ENCODE results near the gene APBA1.

APBA1 gene

DNA sequence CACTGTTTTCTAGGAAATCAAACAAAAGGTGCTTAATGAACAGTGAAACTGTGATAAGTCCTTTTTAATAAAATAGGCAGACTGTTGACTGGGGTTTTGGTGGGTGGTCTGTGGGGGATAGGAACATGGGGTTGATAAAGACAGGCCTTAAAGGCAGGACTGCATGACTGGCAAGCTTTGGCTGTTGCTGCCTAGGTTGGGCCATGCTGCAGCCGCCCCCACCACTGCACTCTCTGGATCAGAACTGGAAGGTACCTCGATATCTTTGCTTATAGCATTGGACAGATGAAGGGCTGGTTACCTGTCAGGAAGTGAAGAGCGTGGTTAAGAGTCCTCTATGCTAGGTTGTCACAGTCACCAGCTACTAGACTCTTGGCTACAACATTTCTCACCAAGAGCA, 24.4 kb downstream of the APBA1 start:
- TF ChIP-seq, protein P1, sequence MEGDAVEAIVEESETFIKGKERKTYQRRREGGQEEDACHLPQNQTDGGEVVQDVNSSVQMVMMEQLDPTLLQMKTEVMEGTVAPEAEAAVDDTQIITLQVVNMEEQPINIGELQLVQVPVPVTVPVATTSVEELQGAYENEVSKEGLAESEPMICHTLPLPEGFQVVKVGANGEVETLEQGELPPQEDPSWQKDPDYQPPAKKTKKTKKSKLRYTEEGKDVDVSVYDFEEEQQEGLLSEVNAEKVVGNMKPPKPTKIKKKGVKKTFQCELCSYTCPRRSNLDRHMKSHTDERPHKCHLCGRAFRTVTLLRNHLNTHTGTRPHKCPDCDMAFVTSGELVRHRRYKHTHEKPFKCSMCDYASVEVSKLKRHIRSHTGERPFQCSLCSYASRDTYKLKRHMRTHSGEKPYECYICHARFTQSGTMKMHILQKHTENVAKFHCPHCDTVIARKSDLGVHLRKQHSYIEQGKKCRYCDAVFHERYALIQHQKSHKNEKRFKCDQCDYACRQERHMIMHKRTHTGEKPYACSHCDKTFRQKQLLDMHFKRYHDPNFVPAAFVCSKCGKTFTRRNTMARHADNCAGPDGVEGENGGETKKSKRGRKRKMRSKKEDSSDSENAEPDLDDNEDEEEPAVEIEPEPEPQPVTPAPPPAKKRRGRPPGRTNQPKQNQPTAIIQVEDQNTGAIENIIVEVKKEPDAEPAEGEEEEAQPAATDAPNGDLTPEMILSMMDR (IDR thresholded peaks at IDR 0.05), result no peak
- H3K27ac ChIP-seq, result no peak overlapping the region
- no peak overlapping the region for H3K4me3 ChIP-seq
- no peaks in the 10 kb centered on the region for H3K27me3 ChIP-seq
- H3K36me3 ChIP-seq, result no peaks in the 10 kb centered on the region
- no peaks in the 10 kb centered on the region for H3K4me1 ChIP-seq
- no peak for DNase-seq
- no peaks in the 10 kb centered on the region for H3K9me3 ChIP-seq
- intact Hi-C loops (cut with DNase I; ENCODE audit: low total_unique reads), result no loop called here

DNA sequence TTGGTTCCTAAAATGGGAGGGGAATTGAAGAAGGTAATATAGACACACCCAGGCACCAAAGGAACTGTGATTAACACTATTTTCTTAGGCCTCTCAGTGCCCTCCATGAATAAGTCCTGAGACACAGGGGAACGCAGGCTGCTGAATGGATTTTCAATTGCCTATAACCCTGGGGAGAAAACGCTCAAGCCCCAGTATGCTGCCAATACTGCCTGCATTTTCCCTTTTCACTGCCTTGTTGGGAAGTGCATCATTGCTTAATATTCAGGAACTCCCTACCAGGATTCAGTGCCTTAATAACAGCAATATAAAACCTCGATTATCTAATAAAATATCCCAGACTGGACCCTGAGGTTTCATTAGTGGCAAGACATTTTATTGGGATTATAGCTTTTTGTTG, 25.4 kb downstream of the APBA1 start:
- Histone ChIP-seq H3K27ac (no peak overlapping the region), H3K4me3 (no peak overlapping the region), H3K27me3 (no peaks in the 10 kb centered on the region), H3K36me3 (no peaks in the 10 kb centered on the region), H3K9me3 (no peaks in the 10 kb centered on the region), H3K4me1 (no peaks in the 10 kb centered on the region)
- DNase-seq, result no peak
- TF ChIP-seq, protein P1 (IDR thresholded peaks at IDR 0.05), result no peak
- intact Hi-C loops (cut with DNase I; ENCODE audit: low total_unique reads), result no loop called here

DNA sequence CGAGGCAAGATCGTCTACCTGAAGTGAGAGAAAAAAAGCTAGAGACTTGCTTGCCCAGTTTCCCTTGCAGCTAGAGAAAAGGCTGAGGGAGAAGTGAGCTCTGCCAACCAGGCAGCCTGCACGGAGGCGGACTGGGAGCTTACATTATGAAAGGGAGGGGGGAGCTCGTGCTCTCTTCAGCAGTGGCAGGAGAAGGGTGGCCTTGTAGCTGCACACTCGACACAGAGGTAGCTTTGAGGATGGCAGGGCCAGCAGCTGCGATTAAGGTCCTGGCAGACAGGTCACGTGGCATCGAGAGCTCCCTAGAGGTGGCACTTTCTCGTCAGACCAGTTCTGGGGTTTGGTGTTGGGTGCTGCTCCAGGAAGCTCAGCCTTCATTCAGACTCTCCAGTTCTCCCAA, 26.7 kb downstream of the APBA1 start:
- Histone ChIP-seq H3K4me3 (no peak overlapping the region), H3K27me3 (no peaks in the 10 kb centered on the region), H3K9me3 (no peaks in the 10 kb centered on the region), H3K27ac (no peak overlapping the region), H3K36me3 (no peaks in the 10 kb centered on the region), H3K4me1 (no peaks in the 10 kb centered on the region)
- DNase-seq, result no peak
- TF ChIP-seq, protein P1 (IDR thresholded peaks at IDR 0.05), result no peak
- intact Hi-C loops (cut with DNase I; ENCODE audit: low total_unique reads), result no loop called here

DNA sequence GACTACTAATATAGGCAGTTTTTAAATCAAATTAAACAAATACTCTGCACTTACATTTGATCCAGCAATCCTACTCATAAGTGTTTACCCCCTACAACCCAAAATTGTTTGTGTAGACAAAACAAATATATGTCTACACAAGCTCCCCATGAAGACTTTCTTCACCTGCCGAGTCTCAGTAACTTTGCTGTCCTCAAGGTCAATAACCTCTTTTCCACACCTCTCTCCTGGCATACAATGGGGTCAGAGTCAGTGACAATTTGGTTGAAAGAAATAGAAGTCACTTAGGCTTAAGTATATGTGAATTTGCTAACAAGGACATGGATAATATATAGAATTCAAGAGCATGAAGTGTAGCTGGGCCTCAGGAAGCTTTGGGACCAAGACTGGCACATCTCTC, 29.1 kb downstream of the APBA1 start:
- Histone ChIP-seq H3K9me3 (no peaks in the 10 kb centered on the region), H3K4me1 (peaks cover 0 to 2% (median 0%) of the 10 kb centered on the region in 4 donors), H3K27ac (no peak overlapping the region), H3K27me3 (no peaks in the 10 kb centered on the region), H3K36me3 (no peaks in the 10 kb centered on the region), H3K4me3 (no peak overlapping the region)
- intact Hi-C loops (cut with DNase I; ENCODE audit: low total_unique reads), result no loop called here
- TF ChIP-seq, protein P1 (IDR thresholded peaks at IDR 0.05), result no peak
- DNase-seq, result no peak

DNA sequence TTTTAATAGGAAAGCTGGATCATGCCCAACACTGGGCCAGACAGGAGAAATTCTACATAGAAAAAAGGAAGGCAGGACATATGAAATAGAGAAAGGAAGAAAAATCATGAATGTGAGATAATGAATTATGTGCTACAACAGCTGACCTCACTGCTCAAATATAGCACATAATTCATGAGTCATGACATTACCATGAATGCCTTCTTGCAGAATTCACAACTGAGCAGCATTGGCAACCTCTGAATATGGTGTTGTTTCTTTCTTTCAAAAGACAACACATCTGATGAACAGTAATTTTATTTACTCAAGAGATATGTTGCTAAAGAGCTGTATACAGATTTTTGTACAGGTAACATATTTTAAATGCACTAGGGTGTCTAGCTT, 34.4 kb downstream of the APBA1 start:
- no peaks in the 10 kb centered on the region for H3K36me3 ChIP-seq
- TF ChIP-seq, protein P1 (IDR thresholded peaks at IDR 0.05), result no peak
- no peak for DNase-seq
- H3K4me1 ChIP-seq, result peaks cover 0 to 10% (median 0%) of the 10 kb centered on the region in 4 donors
- no peaks in the 10 kb centered on the region for H3K27me3 ChIP-seq
- H3K27ac ChIP-seq, result no peak overlapping the region
- H3K9me3 ChIP-seq, result no peaks in the 10 kb centered on the region
- intact Hi-C loops (cut with DNase I; ENCODE audit: low total_unique reads), result no loop called here
- H3K4me3 ChIP-seq, result no peak overlapping the region

DNA sequence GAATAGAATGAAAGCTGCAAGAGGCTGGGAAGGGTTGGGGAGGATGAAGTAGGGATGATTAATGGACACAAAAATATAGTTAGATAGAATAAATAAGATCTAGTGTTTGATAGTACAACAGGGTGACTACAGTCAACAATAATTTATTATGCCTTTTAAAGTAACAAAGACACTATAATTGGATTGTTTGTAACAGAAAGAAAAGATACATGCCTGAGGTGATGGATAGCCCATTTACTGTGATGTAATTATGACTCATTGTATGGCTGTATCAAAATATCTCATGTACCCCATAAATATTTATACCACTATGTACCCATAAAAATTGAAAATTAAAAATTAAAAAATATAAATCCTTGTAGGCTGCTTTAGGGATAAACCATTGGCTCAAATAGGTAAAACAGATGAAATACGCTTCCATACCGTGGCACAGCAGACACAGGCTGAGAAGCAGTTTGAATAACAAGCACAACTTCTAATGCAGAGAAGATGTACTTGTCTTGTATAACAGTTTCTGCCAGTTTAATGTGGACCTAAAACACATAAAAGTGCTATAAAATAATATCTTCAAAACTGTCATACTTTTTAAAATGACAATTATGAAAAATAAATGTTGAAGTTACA, 34.9 kb downstream of the APBA1 start:
- no peak for DNase-seq
- Histone ChIP-seq H3K9me3 (no peaks in the 10 kb centered on the region), H3K27me3 (no peaks in the 10 kb centered on the region), H3K4me1 (peaks cover 0 to 10% (median 0%) of the 10 kb centered on the region in 4 donors), H3K36me3 (no peaks in the 10 kb centered on the region), H3K27ac (no peak overlapping the region), H3K4me3 (no peak overlapping the region)
- intact Hi-C loops (cut with DNase I; ENCODE audit: low total_unique reads), result no loop called here
- TF ChIP-seq, protein P1 (IDR thresholded peaks at IDR 0.05), result no peak

Measured in tibial artery (tissue), 4 donors.